Loucy (cell line): ENCODE results near the gene PLG.
"Not testable (repeated sequence)": the region's sequence is repeated elsewhere in the genome, so short reads cannot be mapped to it uniquely, and the experiment has no call there.

Experiments used
- CTCF ChIP-seq: fragments of 200-600 bp; sonication (generic); conservative IDR thresholded peaks from 2 replicates; pipeline ENCODE4 v1.5.1; 2014; ENCODE audit warnings: mild to moderate bottlenecking, antibody characterized with exemption, low read length
- EZH2phosphoT487 ChIP-seq: fragments of 200-600 bp; IDR thresholded peaks from 2 replicates; pipeline ENCODE4 v1.6.1; 2018; ENCODE audit warnings: antibody characterized with exemption, mild to moderate bottlenecking, moderate library complexity, borderline replicate concordance

- TF ChIP-seq CTCF, EZH2phosphoT487: not testable (repeated sequence)
Measured at GRCh38 chr6:160708993-160709392, 6.9 kb downstream of the PLG start.
